ENCODE measurements around the gene AP3D1.
A peak's percentile ranks its signal among the peaks of the same experiment; 100 is the strongest.
"Not testable (repeated sequence)": the region's sequence is repeated elsewhere in the genome, so short reads cannot be mapped to it uniquely, and the experiment has no call there.

AP3D1 gene

DNA sequence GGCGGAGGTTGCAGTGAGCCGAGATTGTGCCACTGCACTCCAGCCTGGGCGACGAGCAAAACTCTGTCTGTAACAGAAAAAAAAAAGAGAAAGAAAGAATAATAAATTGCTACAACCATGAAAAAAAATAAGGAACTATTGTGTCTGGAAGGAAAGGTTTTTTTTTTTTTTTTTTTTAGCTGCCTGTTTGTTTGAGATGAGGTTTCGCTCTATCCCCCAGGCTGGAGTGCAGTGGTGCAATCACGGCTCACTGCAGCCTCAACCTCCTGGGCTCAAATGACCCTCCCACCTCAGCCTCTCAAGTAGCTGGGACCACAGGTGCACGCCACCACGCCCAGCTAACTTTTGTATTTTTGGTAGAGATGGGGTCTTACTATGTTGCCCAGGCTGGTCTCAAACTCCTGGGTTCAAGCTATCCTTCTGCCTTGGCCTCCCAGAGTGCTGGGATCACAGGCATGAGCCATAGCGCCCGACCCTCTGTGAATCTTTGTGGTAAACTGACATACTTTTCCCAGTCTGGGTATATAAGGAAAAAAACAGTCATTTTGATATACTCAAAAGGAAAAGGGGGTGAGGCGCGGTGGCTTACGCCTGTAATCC is 59.3 kb downstream of the AP3D1 start:
- DNase-seq: not testable (repeated sequence)

DNA sequence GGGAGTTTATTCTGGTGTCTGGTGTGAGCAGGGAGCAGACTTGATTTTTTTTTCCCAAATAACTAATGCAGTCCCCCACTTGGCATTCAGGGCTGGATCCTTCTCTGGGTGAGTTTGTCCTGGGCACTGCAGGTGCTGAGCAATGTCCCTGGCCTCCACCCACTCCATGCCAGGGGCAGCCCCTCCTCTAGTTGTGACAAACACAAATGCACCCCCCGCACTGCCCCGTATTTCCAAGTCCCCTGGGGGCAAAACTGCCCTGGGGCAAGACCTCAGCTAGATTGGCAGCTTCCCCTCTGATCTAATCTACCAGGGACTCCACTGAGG is 61.7 kb downstream of the AP3D1 start:
- DNase-seq: no peak

DNA sequence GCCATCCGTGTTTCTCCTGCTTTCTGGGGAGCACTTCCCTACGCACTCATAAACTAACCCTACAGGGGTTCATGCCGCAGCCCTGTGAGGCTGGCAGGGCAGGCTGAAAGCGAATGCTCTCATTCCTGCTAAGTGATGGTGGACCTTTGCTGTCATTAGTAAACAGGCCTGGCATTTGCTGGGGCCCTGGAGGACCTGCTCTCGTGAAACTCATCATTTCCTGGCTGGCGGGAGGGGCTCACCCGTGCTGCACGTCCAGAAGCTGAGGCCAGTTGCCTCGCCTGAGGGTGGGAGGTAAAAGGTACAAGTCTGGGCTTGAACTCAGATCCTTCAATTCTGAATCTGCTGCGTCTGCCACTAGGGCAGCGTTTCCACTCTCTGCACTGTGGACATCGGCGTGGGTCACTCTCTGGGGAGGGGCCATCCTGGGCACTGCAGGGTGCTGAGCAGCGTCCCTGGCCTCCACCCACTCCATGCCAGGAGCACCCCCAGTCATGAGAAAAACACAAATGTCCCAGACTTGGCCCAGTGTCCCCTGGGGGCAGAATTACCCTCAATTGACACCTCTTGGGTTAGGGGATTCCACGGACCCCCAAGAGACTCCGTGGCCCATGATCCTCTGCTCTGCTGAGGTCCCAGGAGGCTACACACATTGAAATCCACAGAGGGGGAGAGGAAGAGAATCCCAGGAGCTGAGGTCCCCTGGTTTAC is 62.2 kb downstream of the AP3D1 start:
- no peak for DNase-seq

DNA sequence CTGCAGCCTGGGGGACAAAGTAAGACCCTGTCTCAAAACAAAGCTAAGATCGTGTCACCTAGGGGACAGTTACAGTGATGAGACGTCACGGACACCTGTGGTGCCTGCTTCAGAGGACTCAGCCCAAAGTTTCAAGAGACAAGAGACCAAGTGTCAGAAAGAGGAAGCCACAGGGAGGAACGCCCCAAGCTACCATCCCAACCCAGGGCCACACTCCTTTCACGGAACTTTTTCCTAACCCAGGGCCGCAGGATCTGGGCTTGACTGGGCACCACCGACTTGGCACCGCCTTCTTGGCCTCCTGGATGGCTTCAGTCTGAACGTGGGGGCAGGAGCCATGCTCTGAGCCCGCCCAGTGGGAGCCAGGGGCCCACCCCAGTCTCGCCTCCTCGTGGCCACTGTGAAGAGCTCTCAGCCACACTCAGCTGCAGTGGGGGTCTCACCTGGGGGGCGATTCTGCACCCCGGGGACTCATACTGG is 63.7 kb downstream of the AP3D1 start:
- DNase-seq: no peak

DNA sequence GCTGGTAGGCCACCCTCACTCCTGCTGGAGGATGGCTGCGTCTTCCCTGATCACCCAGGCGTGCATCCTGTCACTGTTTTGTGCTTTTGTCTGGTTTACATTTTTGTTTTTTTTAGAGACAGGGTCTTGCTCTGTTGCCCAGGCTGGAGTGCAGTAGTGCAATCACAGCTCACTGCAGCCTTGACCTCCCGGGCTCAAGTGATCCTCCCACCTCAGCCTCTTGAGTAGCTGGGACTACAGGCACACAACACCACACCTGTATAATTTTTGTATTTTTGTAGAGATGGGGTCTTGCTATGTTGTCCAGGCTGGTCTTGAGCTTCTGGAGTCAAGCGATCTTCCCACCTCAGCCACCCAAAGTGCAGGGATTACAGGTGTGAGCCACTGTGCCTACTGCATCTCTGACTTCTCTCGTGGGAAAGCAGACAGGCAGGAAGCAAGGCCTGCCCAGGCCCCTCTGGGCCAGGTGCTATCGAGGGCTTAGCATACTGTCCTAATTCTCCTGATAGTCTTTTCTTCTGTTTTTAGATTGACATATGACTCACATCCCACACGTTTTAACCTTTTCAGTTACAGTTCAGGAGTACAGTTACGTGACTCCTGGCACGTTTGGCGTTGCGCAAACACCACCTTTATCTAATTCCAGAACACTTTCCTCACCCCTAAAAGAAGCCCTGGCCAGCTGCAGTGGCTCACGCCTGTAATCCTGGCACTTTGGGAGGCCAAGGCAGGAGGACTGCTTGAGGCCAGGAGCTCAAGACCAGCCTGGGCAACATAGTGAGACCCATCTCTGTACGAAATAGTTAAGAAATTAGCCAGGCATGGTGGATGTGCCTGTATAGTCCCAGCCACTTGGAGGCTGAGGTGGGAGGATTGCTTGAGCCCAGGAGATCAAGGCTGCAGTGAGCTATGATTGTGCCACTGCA is 64.4 kb downstream of the AP3D1 start:
- not testable (repeated sequence) for DNase-seq

DNA sequence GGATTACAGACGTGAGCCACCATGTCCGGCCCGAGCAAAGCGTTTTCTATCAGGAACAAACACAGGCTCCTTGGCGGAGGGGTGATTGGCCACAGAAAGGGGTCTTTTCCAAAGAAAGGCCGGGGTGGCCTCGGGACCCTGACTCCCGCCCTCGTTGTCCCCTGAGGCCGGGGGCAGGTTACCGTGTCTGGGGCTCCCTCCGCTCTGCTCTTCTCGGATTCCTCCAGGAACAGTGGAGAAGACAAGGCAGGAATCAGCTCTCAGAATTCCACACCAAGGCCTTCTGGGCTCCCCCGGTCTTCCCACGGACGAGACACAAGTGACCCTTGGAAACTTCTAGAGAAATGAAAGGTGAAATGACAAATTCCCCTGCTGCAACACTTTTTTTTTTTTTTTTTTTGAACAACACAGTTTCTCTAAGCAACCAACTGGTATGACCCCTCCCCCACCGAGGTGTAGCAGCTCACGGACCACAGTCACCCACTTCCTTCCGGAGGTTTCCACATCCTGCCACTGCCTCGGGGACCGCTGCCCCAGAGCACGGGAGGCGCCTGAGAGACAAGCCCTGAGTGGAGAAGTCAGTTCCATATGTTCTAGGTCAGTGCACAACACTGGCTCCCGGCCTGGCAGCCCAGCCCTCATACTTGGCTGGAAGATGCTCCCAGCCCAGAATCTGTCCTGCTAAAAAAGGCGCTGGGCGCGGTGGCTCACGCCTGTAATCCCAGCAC is 66.2 kb downstream of the AP3D1 start:
- DNase-seq: peak in 3 of 56 donors; percentile 6 to 17 (median 15)

DNA sequence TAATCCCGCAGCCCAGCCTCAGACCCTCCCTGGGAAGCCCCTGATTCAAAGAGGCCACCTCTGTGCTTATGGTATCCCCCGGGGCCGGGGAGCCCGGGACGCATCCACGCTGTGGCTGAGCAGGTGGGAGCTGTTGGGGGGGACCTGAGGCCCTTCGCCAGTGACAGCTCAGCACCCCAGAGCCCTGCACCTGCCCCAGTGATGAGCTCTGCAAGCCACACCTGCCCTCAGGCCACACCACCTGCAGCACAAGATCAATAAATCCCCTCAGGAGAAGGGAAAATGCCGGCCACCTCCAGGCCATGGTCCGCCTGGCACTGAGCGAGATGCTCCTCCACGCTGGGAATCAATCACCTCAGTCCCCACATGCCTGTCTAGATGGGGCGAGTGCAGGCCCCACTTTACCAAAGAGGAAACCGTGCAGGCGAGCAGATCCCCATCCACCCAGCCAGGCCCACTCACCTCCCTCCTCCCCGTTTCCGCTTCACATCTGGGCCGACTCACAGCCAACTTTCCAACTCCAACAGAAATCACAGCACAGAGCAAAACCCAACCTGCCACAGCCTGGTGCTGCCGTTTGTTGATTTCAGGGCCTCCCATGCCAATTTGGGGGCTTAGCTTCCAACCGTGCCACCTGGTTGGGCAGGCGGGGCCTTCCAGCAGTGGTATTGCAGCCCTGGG is 68.1 kb downstream of the AP3D1 start:
- DNase-seq: no peak

DNA sequence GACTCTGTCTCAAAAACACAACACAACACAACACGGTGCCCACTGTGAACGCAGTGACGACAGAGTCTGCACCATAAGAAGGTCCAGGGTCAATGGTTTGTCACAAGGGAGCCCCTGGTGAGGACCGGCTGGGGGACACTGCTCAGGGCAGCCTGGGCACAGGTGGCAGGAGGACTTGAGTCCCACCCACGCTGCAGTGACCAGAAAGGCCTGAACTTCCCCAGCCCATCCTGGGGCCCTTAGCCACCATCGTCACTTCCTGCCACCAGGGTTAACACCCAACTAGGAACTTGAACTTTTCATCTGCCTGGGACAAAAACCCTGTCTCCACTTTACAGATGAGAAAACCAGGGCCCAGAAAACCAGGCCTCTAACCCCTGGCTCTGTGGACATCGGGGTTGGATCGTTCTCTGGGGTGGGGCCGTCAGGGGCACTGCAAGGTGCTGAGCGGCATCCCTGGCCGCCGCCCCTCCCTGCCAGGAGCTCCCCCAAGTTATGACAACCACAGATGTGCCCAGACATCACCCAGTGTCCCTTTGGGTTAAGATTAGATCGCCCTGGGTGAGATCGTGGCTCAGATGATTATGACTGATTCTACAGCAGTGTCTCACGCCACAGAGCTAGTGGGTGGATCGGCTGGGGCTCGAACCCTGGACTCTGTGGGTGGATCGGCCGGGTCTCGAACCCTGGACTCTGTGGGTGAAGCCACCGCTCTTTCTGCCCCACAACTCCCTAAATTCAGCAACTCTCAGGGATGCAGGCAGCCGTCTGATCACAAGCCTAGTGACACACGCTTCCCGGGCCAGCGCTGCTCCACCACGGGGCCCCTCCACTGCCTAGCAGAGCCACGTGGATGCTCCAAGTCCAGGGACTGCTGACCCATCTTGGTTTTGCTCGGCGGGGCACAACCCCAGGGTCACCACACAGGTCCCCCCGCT is 69.2 kb downstream of the AP3D1 start:
- peak in 2 of 56 donors; percentile 10 to 11 for DNase-seq

DNA sequence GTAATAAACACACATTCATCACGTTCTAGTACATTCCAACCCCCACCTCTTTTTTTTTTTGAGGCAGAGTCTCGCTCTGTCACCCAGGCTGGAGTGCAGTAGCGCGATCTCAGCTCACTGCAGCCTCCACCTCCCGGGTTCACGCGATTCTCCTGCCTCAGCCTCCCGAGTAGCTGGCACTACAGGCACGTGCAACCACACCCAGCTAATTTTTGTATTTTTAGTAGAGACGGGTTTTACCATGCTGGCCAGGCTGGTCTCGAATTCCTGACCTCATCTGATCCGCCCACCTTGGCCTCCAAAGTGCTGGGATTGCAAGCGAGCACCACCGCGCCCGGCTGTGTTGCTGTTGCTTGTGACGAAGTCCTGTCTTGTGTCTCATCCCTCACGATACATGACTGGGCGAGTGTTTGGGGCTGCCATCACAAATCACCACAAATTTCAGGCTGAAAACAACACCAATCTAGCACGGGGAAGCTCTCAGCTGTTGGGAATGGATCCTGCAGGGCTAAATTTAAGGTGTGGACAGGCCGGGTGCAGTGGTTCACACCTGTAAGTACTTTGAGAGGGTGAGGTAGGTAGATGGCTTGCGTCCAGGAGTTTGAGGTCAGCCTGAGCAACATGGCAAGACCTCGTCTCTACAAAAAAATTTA is 70.9 kb downstream of the AP3D1 start:
- DNase-seq: no peak

DNA sequence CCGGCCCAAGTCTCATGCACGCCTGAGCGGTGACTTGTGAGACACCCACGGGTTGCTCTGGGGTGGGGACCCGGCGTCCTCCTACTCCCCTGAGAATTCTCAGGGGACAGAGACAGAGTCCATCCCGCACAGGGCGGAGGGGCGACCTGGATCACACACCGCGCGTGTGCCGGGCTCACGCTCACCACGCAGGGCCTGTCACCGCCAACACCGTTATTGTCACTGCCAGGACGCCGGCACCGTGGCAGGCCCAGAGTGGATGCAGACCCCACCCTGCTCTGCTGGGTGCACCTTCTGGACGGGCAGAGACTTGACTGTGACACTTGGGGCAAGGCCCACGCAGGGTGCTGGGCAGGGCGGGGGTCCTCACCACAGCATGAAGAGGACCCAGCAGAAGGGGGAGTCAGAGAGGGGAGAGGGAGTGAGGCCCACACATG is 71.5 kb downstream of the AP3D1 start:
- DNase-seq: no peak

DNA sequence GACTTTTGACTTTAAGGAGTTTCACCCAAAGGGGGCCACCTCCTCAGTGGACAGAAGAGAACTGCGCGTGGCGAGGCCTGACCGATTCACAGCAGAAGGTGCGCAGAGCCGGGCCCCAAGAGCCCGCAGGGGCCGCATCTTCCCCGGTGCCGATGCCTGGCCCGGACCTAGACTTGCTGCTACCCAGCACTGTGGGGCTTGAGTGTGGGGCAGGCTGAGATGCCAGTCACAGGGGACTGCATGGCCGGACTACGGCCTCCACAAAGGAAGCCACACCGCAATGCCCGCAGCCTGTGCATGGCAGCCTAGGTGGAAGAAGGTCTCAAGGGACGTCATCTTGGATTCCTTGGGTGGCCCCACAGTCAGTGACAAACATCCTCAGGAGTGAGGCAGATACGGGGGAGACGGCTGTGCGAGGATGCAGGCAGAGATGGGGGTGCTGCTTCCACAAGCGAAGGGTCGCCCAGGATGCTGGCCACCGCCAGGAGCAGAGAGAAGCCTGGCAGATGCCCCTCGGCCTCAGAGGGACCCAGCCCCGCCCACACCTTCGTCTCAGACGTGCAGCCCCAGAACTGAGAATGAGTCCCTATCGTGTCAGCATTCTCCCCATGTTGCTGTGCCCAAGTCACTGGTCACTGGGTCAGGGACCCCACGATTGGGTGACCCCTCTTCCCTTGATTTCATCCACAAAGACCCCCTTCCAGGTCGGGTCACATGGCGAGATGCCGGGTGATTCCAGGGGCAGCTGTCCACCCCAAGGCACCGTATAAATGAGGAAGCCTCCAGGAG is 72.1 kb downstream of the AP3D1 start:
- no peak for DNase-seq

DNA sequence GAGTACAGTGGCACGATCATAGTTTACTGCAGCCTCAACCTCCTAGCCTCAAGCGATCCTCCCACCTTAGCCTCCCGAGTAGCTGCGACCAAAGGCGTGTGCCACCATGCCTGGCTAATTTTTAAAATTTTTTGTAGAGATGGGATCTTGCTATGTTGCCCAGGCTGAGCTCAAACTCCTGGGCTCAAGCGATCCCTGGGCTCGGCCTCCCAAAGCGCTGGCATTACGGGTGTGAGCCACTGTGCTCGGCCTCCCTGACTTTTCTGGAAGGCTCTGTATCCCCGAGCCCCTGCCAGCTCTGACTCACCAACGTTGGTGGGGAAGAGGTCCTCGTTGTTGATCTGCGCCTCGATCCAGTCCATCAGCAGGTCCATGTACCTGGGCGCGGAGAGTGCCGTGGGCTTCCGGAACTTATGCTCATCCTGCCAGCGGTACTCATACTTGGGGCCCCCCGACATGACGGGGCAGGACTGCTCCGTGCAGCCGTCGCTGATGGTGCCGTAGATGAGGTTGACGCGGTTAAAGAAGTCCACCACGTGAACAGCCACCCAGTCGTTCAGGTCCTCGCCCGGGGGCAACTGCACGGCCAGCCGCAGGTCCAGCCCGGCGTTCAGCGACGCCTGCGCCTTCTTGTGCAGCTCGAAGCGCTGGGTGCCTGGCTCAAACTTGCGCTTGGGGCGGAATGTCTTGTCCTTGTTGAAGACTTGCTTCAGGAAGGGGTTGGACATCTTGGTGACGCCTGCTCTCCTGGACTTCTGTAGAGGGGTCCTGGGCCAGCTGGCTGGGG is 73.3 kb downstream of the AP3D1 start:
- no peak for DNase-seq

DNA sequence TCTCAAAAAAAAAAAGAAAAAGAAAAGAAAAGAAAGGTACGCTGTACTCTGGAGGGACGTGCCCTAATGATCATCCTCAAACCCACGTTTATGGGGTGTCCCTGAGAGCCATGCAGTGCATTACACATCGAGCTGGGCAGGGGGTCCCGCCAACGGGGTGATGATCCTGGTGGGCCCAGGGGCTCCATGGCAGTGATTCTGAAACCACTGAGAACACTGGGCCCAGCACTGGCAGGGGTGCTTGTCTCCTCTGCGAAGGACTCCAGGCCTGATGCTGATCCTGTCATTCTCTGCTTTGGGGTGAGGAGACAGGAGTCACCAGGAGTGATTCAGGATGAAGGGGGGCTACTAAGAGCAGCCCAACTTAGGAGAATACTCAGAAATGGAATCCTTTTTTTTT is 74.0 kb downstream of the AP3D1 start:
- DNase-seq: no peak

DNA sequence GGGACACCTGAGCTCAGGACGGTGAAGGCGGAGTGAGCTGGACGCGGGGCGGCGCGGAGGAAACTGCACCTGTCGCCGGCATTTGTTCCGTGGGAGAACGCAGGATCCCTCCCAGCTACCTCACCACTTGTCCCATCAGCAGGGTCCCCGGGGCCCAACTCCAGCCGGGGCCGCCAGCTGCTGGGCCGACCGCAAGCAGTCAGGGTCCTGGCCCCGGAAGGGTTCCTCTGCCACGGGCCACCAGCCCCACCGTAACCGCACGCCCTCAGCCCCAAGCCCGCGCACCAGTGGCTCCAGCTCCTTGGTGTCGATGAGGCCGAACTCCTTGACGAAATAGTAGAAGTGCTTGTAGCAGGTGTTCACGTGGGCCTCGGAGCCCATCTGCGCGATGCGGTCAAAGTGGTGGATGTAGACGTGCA is 74.8 kb downstream of the AP3D1 start:
- no peak for DNase-seq

DNA sequence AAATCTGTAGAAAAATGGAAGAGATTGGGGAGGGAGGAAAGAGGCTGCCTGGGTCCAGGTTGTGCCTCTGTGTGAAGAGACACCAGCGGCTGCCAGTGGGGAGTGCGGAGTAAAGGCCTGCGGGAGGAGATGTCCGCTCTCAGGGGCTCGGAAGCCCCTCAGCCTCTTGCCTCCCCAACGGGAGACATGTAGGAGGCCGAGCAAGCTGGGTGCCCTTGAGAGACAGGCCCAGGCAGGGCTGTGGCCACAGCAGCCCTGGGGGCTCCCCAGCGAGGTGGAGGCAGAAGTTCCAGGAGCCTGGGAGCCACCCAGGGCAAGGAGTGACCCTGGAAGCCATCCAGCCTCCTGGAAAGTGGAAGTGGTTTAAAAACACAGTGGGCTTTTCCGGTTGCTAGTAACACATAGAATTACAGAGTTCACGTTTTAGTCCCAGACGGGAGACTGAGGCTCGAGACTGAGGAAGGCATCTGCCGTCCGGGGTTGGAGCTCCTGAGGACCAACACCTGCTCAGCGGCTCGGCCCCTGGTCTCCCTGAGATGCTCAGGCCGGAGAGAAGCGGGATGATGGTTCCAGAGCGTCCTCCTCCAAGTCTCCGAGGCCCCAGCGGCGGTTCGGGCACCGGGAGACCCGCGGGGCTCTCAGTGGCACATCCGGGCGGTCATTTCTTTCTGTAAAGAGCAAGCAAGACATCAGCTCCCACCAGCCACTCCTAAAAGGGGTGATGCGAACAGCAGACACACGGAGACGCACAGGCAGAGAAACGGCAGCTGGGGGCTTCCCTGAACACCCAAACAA is 78.4 kb downstream of the AP3D1 start:
- no peak for DNase-seq

DNA sequence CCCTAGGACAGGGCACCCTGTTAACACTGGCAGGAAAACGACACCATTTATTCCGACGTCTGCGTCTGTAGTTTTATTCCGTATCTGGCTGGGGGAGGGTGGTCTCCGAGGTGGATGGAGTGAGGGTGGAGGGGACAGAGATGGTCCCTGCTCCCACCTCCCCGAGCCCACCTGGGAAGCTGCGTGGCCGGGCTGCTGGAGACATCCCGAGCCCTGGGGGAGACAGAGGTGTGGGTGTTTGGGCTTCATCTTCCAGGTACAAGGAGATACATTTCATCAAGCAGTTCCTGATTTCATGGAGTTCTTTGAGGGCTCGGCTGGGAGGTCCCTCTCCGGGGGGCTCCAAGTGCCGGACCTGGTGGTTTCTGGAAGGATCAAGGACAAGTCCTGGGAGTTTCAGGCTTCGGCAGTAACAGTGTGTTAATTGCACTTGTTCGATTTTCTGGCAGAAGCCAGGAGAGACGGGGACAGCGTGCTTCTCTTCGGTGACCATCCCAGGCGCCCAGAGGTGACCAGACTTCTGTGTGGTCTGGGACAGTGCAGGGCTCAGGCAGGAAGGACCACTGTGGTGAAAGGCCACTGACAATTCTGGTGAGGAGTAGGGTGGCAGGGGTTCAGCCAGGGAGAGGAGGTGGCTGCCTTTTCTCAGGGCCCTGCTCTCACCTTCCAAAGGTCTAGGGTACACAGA is 80.2 kb downstream of the AP3D1 start:
- no peak for DNase-seq
